Measurements from ENCODE around the gene SAP25.
"Not testable (repeated sequence)": the region's sequence is repeated elsewhere in the genome, so short reads cannot be mapped to it uniquely, and the experiment has no call there.

Gene SAP25

DNA sequence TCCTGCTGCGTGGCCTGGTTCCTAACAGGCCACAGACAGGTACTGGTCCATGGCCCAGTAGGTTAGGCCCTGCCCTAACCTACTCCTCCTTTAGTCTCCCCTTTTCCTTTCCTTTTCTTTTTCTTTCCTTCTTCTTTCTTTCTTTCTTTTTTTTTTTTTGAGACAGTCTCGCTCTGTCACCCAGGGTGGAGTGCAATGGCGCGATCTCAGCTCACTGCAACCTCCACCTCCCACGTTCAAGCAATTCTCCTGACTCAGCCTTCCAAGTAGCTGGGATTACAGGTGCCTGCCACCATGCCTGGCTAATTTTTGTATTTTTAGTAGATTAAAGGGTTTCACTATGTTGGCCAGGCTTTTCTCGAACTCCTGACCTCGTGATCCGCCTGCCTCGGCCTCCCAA is 37.7 kb downstream of the SAP25 start:
- DNase-seq (ENCODE audit: low read depth): not testable (repeated sequence)

- no peak for DNase-seq (ENCODE audit: low read depth)
Observed at GRCh38 chr7:100532165-100533022, 41.3 kb downstream of the SAP25 start.

DNA sequence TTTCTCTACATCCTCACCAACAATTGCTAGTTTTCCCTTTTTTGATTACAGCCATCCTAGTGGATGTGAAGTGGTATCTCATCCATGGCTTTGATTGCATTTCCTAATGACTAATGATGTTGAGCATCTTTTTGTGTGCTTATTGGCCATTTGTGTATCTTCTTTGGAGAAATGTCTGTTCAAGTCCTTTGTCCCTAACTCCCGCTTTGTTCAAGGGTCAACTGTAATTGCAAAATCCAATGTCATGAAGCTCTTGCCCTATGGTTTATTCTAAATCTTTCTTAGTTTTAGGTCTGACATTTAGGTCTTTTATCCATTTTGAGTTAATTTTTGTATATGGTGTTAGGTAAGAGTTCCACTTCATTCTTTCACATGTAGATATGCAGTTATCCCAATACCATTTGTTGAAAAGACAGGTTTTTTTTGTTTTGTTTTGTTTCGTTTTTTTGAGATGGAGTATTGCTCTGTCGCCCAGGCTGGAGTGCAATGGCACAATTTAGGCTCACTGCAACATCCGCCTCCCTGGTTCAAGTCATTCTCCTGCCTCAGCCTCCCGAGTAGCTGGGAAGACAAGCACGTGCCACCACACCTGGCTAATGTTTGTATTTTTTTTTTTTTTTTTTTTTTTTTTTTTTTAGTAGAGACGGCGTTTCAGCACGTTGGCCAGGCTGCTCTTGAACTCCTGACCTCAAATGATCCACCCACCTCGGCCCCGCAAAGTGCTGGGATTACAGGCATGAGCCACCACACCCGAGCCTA is 45.4 kb downstream of the SAP25 start:
- not testable (repeated sequence) for DNase-seq (ENCODE audit: low read depth)

DNA sequence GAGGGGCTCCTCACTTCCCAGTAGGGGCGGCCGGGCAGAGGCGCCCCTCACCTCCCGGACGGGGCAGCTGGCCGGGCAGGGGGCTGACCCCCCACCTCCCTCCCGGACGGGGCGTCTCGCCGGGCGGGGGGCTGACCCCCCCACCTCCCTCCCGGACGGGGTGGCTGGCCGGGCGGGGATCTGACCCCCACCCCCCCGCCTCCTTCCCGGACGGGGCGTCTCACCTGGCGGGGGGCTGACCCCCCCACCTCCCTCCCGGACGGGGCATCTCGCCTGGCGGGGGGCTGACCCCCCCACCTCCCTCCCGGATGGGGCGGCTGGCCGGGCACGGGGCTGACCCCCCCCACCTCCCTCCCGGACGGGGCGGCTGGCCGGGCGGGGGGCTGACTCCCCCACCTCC is 50.5 kb downstream of the SAP25 start:
- DNase-seq (ENCODE audit: low read depth): not testable (repeated sequence)
